ENCODE data around the gene NBEAL1.
"Not testable (repeated sequence)": the region's sequence is repeated elsewhere in the genome, so short reads cannot be mapped to it uniquely, and the experiment has no call there.

Gene NBEAL1

DNA sequence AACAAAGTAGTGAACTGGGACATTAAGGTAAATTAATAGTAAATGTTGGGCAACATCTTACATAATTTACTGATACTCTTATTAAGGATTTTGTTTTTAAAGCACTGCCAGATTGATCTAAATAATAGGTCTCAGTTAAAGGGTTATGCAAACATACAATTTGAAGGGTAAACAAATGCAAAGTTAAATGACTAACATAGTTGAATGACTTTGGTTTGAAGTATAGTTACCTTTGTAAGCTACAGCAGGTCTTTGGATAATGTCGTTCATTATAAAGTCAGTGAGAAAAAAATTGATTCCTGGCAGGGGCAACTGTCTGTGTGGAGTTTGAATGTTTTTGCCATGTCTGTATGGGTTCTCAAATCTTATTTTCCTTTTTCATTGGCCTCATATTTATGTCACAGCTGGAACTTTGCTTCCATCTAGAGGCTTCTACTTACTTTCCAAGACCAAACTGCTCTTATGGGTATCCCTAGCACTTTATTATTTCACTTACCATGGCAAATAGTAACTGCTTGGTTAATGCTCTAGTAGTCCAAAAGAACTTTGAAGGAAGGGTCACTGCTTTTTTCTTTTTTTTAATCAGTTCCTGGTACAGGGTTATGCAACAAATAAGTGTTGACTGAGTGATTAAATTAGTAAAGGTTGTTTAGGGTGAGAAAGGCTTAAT is 107.8 kb downstream of the NBEAL1 start:
- no peak overlapping the region for H3K4me3 ChIP-seq (ENCODE audit: low read length)
- TF ChIP-seq, protein P1, sequence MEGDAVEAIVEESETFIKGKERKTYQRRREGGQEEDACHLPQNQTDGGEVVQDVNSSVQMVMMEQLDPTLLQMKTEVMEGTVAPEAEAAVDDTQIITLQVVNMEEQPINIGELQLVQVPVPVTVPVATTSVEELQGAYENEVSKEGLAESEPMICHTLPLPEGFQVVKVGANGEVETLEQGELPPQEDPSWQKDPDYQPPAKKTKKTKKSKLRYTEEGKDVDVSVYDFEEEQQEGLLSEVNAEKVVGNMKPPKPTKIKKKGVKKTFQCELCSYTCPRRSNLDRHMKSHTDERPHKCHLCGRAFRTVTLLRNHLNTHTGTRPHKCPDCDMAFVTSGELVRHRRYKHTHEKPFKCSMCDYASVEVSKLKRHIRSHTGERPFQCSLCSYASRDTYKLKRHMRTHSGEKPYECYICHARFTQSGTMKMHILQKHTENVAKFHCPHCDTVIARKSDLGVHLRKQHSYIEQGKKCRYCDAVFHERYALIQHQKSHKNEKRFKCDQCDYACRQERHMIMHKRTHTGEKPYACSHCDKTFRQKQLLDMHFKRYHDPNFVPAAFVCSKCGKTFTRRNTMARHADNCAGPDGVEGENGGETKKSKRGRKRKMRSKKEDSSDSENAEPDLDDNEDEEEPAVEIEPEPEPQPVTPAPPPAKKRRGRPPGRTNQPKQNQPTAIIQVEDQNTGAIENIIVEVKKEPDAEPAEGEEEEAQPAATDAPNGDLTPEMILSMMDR (IDR thresholded peaks at IDR 0.05; ENCODE audit: insufficient read depth, low read depth, low read length, missing control alignments), result peak; percentile 16
- DNase-seq (ENCODE audit: low read depth), result no peak

DNA sequence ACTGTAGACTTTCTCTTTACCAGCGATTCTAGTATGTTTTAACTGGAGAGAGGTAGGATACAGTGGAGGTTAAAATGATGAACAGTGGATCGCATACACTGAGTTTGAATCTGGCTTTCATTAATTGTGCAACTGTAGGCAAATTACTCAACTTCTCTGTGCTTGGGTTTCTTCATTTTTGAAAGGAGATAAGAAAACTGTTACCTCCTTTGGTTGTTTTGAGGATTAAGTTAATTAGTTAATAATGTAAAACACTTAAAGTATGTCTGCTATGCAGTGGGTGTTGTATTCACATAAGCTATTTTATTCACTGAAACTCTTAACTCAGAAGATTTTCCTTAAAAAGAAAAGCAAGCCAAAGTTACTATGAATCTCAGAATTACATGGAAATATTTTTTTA is 112.3 kb downstream of the NBEAL1 start:
- TF ChIP-seq, protein P1 (IDR thresholded peaks at IDR 0.05; ENCODE audit: insufficient read depth, low read depth, low read length, missing control alignments), result no peak
- H3K4me3 ChIP-seq (ENCODE audit: low read length), result no peak overlapping the region
- DNase-seq (ENCODE audit: low read depth), result no peak

DNA sequence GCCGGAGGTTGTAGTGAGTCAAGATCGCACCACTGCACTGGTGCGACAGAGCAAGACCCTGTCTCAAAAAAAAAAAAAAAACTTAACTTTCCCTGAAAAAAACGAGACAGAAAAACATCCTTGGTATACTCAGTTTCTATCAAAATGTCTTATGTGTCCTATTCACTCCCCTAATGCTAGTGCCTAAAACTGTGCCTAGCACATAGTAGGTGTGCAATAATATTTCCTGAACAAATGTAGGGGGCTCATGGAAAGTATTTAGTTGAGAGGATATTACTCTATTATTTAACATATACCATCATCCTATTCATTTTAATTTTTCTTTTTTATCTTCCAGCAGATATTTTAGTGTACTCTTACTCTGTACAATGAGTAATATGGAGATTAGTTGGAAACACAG is 120.4 kb downstream of the NBEAL1 start:
- TF ChIP-seq, protein P1 (IDR thresholded peaks at IDR 0.05; ENCODE audit: insufficient read depth, low read depth, low read length, missing control alignments), result no peak
- DNase-seq (ENCODE audit: low read depth), result no peak
- H3K4me3 ChIP-seq (ENCODE audit: low read length), result no peak overlapping the region

DNA sequence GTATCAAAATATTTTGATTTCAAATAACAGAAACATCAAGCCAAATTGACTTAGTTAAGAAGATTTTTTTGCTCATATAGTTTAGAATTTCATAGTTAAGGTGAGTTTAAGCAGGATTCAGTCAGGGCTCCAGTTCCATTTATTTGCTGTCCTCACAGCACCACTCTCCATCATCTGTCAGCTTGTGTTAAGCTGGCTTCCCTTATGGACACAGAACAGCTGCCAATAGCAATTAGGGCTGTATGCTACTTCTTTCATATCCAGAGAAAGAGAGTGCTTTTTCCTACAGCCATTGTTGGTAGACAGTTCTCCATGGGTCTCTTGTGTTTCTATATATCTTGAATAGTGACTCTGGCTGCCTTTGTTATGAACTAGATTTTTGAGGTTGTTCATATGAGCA is 128.7 kb downstream of the NBEAL1 start:
- TF ChIP-seq, protein P1 (IDR thresholded peaks at IDR 0.05; ENCODE audit: insufficient read depth, low read depth, low read length, missing control alignments), result no peak
- H3K4me3 ChIP-seq (ENCODE audit: low read length), result no peak overlapping the region
- DNase-seq (ENCODE audit: low read depth), result no peak

DNA sequence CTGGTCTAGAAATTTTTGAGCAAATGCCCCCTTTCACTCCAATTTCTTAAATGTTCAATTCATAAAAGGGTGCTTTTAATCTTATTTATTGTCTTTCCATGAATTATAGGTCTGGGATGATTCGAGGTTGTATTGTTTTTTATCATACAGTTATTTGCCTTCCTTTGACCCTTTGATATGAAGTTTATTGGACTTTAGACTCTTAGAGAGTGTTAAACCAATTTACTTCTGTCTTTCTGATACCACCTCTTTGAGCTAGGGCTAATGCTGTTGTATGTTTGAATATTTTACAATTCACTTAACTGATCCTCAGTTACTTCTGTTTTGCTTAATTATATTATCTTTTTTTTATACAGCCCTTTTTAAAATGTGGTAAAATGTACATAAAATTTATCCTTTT is 134.5 kb downstream of the NBEAL1 start:
- TF ChIP-seq, protein P1 (IDR thresholded peaks at IDR 0.05; ENCODE audit: insufficient read depth, low read depth, low read length, missing control alignments), result no peak
- DNase-seq (ENCODE audit: low read depth), result no peak
- no peak overlapping the region for H3K4me3 ChIP-seq (ENCODE audit: low read length)

DNA sequence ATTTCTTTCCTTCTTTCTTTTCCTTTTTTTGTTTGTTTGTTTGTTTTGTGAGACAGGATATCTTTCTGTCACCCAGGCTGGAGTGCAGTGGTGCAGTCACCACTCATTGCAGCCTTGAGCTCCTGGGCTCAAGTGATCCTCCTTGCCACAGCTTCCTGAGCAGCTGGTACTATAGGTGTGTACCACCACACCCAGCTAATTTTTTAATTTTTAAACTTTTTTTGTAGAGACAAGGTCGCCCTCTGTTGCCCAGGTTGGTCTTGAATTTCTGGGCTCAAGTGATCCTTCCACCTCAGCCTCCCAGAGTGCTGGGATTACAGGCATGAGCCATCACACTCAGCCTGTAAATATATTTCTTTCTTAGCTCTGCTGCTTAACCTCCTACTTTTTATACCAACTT is 140.7 kb downstream of the NBEAL1 start:
- no peak overlapping the region for H3K4me3 ChIP-seq (ENCODE audit: low read length)
- TF ChIP-seq, protein P1 (IDR thresholded peaks at IDR 0.05; ENCODE audit: insufficient read depth, low read depth, low read length, missing control alignments), result no peak
- no peak for DNase-seq (ENCODE audit: low read depth)

DNA sequence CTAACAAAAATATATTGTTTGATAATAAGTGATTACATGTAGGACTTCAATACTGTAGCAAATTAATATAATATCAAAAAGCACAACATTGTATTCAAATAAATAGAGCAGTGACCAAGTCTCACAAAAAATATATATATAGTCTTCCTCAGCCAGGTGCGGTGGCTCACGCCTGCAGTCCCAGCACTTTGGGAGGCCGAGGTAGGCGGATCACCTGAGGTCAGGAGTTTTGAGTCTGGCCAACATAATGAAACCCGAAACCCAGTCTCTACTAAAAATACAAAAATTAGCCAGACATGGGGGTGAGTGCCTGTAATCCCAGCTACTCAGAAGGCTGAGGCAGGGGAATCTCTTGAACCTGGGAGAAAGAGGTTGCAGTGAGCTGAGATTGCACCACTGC is 148.0 kb downstream of the NBEAL1 start:
- not testable (repeated sequence) for DNase-seq (ENCODE audit: low read depth)

More for the DNA sequence above, 148.0 kb downstream of the NBEAL1 start:
- H3K4me3 ChIP-seq (ENCODE audit: low read length), result not testable (repeated sequence)

All from epithelial cell of esophagus (primary cell).